GM03348 (cell line): ENCODE results near the gene SCGB2A2.

Source experiments
- DNase-seq: peaks from one replicate; pipeline ENCODE4 v3.0.0; 2012; ENCODE audit warnings: low spot score

SCGB2A2 gene

DNA sequence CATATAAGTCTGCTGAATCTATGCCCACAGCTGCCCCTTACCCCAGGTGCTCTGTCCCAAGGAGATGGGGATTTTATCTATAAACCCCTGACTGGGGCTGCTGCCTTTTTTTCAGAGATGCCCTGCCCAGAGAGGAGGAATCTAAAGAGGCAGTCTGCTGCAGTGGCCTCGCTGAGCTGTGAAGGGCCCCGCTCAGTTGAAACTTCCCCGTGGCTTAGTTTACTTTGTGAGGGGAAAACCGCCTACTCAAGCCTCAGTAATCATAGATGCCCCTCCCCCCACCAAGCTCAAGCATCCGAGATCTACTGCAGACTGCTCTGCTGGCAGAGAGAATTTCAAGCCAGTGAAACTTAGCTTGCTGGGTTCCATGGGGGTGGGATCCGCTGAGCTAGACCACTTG is 36.3 kb downstream of the SCGB2A2 start:
- DNase-seq: no peak

DNA sequence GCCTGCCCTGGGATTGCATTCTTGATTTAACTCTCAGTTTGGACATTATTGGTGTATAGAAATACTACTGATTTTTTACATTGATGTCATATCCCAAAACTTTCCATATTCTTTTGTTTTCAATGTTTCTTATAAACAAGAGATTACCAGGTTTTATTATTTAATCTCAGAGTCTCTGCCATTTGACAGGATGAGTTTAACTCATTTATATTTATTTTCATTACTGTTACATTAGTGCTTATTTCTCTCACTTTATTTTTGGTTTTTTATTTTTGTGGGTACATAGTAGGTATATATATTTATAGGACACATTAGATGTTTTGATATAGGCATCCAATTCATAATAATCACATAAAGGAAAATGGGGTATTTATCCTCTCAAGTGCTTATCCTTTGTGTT is 38.0 kb downstream of the SCGB2A2 start:
- no peak for DNase-seq

DNA sequence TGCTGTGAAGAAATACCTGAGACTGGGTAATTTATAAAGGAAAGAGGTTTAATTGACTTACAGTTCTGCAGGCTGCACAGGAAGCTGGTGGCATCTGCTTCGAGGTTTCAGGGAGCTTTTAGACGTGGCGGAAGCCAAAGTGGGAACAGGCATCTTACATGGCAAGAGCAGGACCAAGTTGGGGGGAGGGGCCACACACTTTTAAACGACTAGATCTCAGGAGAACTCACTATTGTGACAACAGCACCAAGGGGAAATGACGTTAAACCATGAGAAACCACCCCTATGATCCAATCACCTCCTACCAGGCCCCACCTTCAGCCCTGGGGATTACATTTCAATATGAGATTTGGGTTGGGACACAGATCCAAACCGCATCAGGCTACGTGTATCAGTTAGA is 40.0 kb downstream of the SCGB2A2 start:
- no peak for DNase-seq

DNA sequence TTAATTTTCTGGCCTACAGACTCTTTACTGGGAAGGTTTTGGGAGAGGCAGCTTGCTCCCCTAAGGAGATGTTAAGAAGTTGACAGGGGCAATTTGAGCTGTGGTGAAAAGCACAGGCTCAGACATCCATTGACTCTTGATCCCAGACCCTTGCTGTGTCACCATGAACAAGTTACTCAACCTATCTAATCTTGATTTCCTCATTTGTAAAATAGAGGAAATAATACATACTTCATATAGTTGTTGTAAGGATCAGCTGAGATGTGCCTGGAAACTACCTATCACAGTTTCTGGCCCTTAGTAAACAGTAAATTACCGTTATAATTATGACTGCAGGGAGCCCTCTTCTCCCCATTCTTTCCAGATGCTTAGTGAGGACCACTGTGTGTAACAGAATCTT is 45.5 kb downstream of the SCGB2A2 start:
- no peak for DNase-seq

DNA sequence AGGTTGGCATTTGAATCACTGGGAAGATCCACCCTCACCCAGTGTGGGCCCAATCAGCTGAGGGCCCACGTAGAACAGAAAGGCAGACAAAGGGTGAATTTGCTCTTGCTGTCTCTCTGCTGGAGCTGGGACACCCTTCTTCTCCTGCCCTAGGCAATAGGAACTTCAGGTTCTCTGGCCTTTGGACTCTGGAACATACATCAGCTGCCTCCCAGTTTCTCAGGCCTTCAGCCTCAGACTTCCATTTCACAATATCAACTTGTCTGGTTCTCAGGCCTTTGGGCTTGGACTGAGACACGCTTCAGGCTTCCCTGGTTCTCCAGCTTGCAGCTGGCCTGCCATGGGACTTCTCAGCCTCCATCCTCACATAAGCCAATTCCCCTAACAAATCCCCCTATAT is 52.6 kb downstream of the SCGB2A2 start:
- DNase-seq: no peak
